Gastrocnemius medialis (tissue), 4 donors: ENCODE results near the gene CELSR1.

ENCODE experiments used
- POLR2A ChIP-seq, 2 donors: fragments of 450-650 bp; IDR thresholded peaks; one replicate each; pipeline ENCODE4 v1.6.1; 2017; ENCODE audit warnings: antibody characterized with exemption in 2 of 2, mild to moderate bottlenecking in 2 of 2, moderate library complexity in 2 of 2
- TF ChIP-seq, protein P1 (sequence below), 5 experiments: fragments of 450-650 bp in 3 of 5; fragments of 200-600 bp in 2 of 5; sonication (generic) in 2 of 5; IDR thresholded peaks in 4 of 5; conservative IDR thresholded peaks in 1 of 5; 1 replicate in 4 of 5; 2 replicates in 1 of 5; pipeline ENCODE4 v1.5.1; 2016 to 2019; ENCODE audit warnings: antibody characterized with exemption in 5 of 5, mild to moderate bottlenecking in 3 of 5, moderate library complexity in 3 of 5

DNA sequence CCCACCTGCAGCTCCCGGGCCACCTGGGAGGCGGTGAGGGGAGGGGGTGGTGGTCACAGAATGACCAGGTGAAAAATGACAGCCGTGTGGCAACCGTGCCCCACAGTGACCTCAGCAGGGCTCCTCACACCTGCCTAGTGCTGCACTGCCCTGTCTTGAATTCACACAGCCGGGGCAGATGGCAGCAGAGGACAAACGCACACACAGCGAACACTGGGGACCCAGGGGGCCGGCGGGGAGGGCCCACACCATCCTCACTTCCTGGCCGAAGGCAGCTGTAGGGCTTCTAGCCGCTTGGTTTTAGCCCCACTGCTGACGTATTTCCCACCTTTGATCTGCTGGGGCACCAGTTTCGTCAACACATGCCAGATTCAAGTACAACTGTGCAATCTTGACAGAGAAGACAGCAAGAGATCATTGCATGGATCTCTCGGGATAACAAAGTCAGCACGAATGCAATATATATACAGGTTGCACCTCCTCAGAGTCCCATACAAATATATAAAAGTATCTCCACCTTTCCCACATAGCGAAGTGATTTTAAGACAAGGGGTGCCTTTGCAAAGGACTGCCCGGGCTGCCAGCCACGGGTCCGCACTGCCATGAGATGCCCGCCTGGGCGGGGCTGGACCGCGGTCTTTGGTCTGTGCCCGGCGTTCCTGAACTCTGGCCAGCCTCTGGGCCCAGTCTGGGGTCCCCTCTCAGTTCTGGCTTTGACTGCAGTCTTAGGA is 175.1 kb downstream of the CELSR1 start:
- TF ChIP-seq, protein P1, sequence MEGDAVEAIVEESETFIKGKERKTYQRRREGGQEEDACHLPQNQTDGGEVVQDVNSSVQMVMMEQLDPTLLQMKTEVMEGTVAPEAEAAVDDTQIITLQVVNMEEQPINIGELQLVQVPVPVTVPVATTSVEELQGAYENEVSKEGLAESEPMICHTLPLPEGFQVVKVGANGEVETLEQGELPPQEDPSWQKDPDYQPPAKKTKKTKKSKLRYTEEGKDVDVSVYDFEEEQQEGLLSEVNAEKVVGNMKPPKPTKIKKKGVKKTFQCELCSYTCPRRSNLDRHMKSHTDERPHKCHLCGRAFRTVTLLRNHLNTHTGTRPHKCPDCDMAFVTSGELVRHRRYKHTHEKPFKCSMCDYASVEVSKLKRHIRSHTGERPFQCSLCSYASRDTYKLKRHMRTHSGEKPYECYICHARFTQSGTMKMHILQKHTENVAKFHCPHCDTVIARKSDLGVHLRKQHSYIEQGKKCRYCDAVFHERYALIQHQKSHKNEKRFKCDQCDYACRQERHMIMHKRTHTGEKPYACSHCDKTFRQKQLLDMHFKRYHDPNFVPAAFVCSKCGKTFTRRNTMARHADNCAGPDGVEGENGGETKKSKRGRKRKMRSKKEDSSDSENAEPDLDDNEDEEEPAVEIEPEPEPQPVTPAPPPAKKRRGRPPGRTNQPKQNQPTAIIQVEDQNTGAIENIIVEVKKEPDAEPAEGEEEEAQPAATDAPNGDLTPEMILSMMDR (IDR thresholded peaks at IDR 0.05 in 4 of 5, conservative IDR thresholded peaks at IDR 0.05 in 1 of 5), result no peak
- TF ChIP-seq POLR2A (IDR thresholded peaks at IDR 0.05), result no peak
